Measurements from ENCODE around the gene RPP40. TPM values are rescaled to one million over a fixed set of nuclear protein-coding genes. Genes with fewer than 3 reads are reported as not detected.

RPP40 gene
- polyA plus RNA-seq, 1 of the 3 experiments (the other 2 are of a cell fraction): 9.8 TPM

DNA sequence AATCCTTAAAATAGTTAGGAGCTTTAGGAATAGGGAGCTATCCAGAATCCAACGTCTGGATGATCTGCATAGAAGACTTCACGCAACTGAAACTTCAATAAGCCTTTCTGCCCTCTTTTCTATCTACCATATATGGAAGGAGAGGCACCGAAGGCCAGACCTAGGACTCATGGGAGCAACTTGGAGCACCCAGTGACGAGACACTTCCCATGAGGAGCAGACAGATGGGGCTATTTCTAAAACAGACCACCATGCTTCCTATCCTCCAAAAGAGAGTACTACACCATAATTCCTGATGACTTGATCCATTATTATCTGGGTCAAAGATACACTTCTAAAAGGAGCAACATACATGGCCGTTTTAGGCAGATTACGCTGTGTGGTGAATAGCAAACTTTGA, 6.0 kb downstream of the RPP40 start:
- no peaks in the 10 kb centered on the region for H3K79me2 ChIP-seq (ENCODE audit: insufficient read depth)
- H3K4me2 ChIP-seq: no peak overlapping the region
- POLR2A ChIA-PET: no interaction called here
- H4K20me1 ChIP-seq (ENCODE audit: insufficient read depth): no peaks in the 10 kb centered on the region
- H3K9me3 ChIP-seq: no peaks in the 10 kb centered on the region
- H3K27ac ChIP-seq (ENCODE audit: low read depth in 2 of 2, low read length in 1 of 2): no peak overlapping the region
- H3K4me1 ChIP-seq (ENCODE audit: control insufficient read depth in 1 of 2, insufficient read depth in 2 of 2, low read depth in 1 of 2, low read length in 1 of 2): no peaks in the 10 kb centered on the region; a peak in 1 of 4 replicates
- no peak overlapping the region for H2AFZ ChIP-seq (ENCODE audit: low read depth)
- no peak overlapping the region for H3K9ac ChIP-seq
- CTCF ChIA-PET: no interaction called here
- H3K27me3 ChIP-seq (ENCODE audit: insufficient read depth): no peaks in the 10 kb centered on the region
- no peak for DNase-seq
- TF ChIP-seq REST (IDR thresholded peaks at IDR 0.05; ENCODE audit: low read depth, low read length): no peak
- TF ChIP-seq TAF1 (IDR thresholded peaks at IDR 0.05; ENCODE audit: borderline replicate concordance, low read depth, low read length): no peak
- no peak for TF ChIP-seq RAD21 (IDR thresholded peaks at IDR 0.05; ENCODE audit: low read length)
- TF ChIP-seq JUND (IDR thresholded peaks at IDR 0.05): no peak
- TF ChIP-seq GATA2 (CRISPR knock-in tag; IDR thresholded peaks at IDR 0.05): no peak
- no peak for TF ChIP-seq RFX5 (IDR thresholded peaks at IDR 0.05; ENCODE audit: low read length)
- TF ChIP-seq MEF2A (IDR thresholded peaks at IDR 0.05; ENCODE audit: borderline replicate concordance, low read depth): no peak
- TF ChIP-seq MAX (IDR thresholded peaks at IDR 0.05; ENCODE audit: low read depth): no peak
- H3K36me3 ChIP-seq (replicated peaks in 1 of 2; ENCODE audit: control insufficient read depth in 1 of 2, insufficient read depth in 2 of 2, low read length in 1 of 2): peaks cover 25 to 59% of the 10 kb centered on the region in 2 experiments
- H3F3A ChIP-seq (replicated peaks; ENCODE audit: insufficient read depth): no peaks in the 10 kb centered on the region
- H3K9me2 ChIP-seq: no peaks in the 10 kb centered on the region
- WGBS (ENCODE audit: low lambda C conversion rate): 83% methylated on average over 6 of the region's 6 CpGs
- no peak overlapping the region for H3K4me3 ChIP-seq (ENCODE audit: low read depth in 2 of 2, low read length in 1 of 2)

GRCh38 chr6:4994741-4995140, 9.1 kb downstream of the RPP40 start:
- H3K27ac ChIP-seq (ENCODE audit: low read depth in 2 of 2, low read length in 1 of 2): no peak overlapping the region
- WGBS (ENCODE audit: low lambda C conversion rate): 90% methylated on average over 3 of the region's 3 CpGs
- no peak overlapping the region for H3K4me2 ChIP-seq
- H3K27me3 ChIP-seq (ENCODE audit: insufficient read depth): no peaks in the 10 kb centered on the region
- H3K36me3 ChIP-seq (replicated peaks in 1 of 2; ENCODE audit: control insufficient read depth in 1 of 2, insufficient read depth in 2 of 2, low read length in 1 of 2): peaks cover 15 to 41% of the 10 kb centered on the region in 2 experiments
- H3K79me2 ChIP-seq (ENCODE audit: insufficient read depth): no peaks in the 10 kb centered on the region
- H2AFZ ChIP-seq (ENCODE audit: low read depth): no peak overlapping the region
- H3K4me1 ChIP-seq (ENCODE audit: control insufficient read depth in 1 of 2, insufficient read depth in 2 of 2, low read depth in 1 of 2, low read length in 1 of 2): no peaks in the 10 kb centered on the region; a peak in 1 of 4 replicates
- H3K9me2 ChIP-seq: no peaks in the 10 kb centered on the region
- POLR2A ChIA-PET: no interaction called here
- no peaks in the 10 kb centered on the region for H4K20me1 ChIP-seq (ENCODE audit: insufficient read depth)
- DNase-seq: no peak
- no peak overlapping the region for H3K4me3 ChIP-seq (ENCODE audit: low read depth in 2 of 2, low read length in 1 of 2)
- CTCF ChIA-PET: interaction anchor here (1.5 kb wide), 1 partner anchor 9 kb away, joined by 3 read pairs; the partner anchor contains the start of gene RPP40
- H3K9me3 ChIP-seq: no peaks in the 10 kb centered on the region
- H3K9ac ChIP-seq: no peak overlapping the region
- peaks cover 3% of the 10 kb centered on the region for H3F3A ChIP-seq (replicated peaks; ENCODE audit: insufficient read depth)
- TF ChIP-seq TAF1 (IDR thresholded peaks at IDR 0.05; ENCODE audit: borderline replicate concordance, low read depth, low read length) (no peak), RAD21 (IDR thresholded peaks at IDR 0.05; ENCODE audit: low read length) (no peak), ZBTB33 (IDR thresholded peaks at IDR 0.05; ENCODE audit: borderline replicate concordance, low read depth) (no peak), SIN3A (IDR thresholded peaks at IDR 0.05; ENCODE audit: borderline replicate concordance, low read depth, low read length) (no peak), MXI1 (IDR thresholded peaks at IDR 0.05; ENCODE audit: low read depth, low read length) (no peak), FOXM1 (IDR thresholded peaks at IDR 0.05; ENCODE audit: low read depth) (no peak), RFX5 (IDR thresholded peaks at IDR 0.05; ENCODE audit: low read length) (no peak), ELF1 (IDR thresholded peaks at IDR 0.05) (no peak), CTCF (IDR thresholded peaks at IDR 0.05) (no peak), RCOR1 (IDR thresholded peaks at IDR 0.05; ENCODE audit: low read length) (no peak), TEAD4 (IDR thresholded peaks at IDR 0.05; ENCODE audit: borderline replicate concordance, insufficient read depth) (no peak), MEF2A (IDR thresholded peaks at IDR 0.05; ENCODE audit: borderline replicate concordance, low read depth) (no peak), FOSL2 (IDR thresholded peaks at IDR 0.05; ENCODE audit: borderline replicate concordance, low read depth) (no peak), EZH2phosphoT487 (IDR thresholded peaks at IDR 0.05; ENCODE audit: borderline replicate concordance, low read depth) (no peak), CHD2 (IDR thresholded peaks at IDR 0.05; ENCODE audit: low read length, partially characterized antibody) (no peak)
- TF ChIP-seq, protein P1, sequence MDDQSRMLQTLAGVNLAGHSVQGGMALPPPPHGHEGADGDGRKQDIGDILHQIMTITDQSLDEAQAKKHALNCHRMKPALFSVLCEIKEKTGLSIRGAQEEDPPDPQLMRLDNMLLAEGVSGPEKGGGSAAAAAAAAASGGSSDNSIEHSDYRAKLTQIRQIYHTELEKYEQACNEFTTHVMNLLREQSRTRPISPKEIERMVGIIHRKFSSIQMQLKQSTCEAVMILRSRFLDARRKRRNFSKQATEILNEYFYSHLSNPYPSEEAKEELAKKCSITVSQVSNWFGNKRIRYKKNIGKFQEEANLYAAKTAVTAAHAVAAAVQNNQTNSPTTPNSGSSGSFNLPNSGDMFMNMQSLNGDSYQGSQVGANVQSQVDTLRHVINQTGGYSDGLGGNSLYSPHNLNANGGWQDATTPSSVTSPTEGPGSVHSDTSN (IDR thresholded peaks at IDR 0.05): no peak

Measured in SK-N-SH (cell line).